ENCODE measurements around the gene RABGGTB.

GRCh38 chr1:75771978-75772377 lies 14.1 kb upstream of the RABGGTB start:
- TF ChIP-seq CTCF (IDR thresholded peaks at IDR 0.05) (no peak), POLR2A (IDR thresholded peaks at IDR 0.05) (no peak)

All from adrenal gland (tissue), 5 donors.